Hepatocyte (in vitro differentiated cells): ENCODE measurements around the gene ANO6.

Experiments used
- EZH2 ChIP-seq: fragments of 200-600 bp; sonication (generic); IDR thresholded peaks from 2 replicates; pipeline ENCODE4 v1.6.1; 2016; ENCODE audit warnings: antibody characterized with exemption, mild to moderate bottlenecking, borderline replicate concordance
- EZH2phosphoT487 ChIP-seq: fragments of 200-600 bp; sonication (generic); IDR thresholded peaks from one replicate; pipeline ENCODE4 v1.6.1; 2018; ENCODE audit warnings: antibody characterized with exemption, mild to moderate bottlenecking, low read depth, moderate library complexity; ENCODE audit not compliant: unreplicated experiment, severe bottlenecking
- TF ChIP-seq, protein P1 (sequence below): fragments of 200-600 bp; sonication (generic); IDR thresholded peaks from 2 replicates; pipeline ENCODE4 v1.5.1; 2016; ENCODE audit warnings: antibody characterized with exemption, mild to moderate bottlenecking; ENCODE audit not compliant: poor library complexity

DNA sequence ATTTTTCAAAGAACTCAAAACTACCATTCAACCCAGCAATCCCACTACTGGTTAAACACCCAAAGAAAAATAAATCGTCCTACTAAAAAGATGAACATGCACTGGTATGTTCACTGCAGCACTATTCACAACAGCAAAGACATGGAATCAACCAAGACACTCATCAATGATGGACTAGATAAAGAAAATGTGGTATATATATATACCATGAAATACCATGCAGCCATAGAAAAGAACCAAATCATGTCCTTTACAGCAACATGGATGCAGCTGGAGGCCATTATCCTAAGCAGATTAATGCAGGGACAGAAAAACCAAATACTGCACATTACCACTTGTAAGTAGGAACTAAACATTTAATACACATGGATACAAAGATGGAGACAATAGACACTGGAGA lies 3.8 kb upstream of the ANO6 start:
- no peak for TF ChIP-seq EZH2
- TF ChIP-seq, protein P1, sequence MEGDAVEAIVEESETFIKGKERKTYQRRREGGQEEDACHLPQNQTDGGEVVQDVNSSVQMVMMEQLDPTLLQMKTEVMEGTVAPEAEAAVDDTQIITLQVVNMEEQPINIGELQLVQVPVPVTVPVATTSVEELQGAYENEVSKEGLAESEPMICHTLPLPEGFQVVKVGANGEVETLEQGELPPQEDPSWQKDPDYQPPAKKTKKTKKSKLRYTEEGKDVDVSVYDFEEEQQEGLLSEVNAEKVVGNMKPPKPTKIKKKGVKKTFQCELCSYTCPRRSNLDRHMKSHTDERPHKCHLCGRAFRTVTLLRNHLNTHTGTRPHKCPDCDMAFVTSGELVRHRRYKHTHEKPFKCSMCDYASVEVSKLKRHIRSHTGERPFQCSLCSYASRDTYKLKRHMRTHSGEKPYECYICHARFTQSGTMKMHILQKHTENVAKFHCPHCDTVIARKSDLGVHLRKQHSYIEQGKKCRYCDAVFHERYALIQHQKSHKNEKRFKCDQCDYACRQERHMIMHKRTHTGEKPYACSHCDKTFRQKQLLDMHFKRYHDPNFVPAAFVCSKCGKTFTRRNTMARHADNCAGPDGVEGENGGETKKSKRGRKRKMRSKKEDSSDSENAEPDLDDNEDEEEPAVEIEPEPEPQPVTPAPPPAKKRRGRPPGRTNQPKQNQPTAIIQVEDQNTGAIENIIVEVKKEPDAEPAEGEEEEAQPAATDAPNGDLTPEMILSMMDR, result no peak
- TF ChIP-seq EZH2phosphoT487, result no peak
